NB4 (cell line): Measurements from ENCODE around the gene MSH6.

Experiments
- POLR2A ChIP-seq: IDR thresholded peaks from 2 replicates; pipeline ENCODE4 v1.6.1; 2011; ENCODE audit warnings: mild to moderate bottlenecking; ENCODE audit not compliant: insufficient read length; ENCODE audit errors: extremely low read depth
- TF ChIP-seq, protein P1 (sequence below): IDR thresholded peaks from one replicate; pipeline ENCODE4 v1.5.1; 2012; ENCODE audit warnings: low read depth, low read length

DNA sequence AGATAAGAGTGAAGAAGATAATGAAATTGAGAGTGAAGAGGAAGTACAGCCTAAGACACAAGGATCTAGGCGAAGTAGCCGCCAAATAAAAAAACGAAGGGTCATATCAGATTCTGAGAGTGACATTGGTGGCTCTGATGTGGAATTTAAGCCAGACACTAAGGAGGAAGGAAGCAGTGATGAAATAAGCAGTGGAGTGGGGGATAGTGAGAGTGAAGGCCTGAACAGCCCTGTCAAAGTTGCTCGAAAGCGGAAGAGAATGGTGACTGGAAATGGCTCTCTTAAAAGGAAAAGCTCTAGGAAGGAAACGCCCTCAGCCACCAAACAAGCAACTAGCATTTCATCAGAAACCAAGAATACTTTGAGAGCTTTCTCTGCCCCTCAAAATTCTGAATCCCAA lies 15.7 kb downstream of the MSH6 start:
- TF ChIP-seq POLR2A = no peak
- TF ChIP-seq, protein P1, sequence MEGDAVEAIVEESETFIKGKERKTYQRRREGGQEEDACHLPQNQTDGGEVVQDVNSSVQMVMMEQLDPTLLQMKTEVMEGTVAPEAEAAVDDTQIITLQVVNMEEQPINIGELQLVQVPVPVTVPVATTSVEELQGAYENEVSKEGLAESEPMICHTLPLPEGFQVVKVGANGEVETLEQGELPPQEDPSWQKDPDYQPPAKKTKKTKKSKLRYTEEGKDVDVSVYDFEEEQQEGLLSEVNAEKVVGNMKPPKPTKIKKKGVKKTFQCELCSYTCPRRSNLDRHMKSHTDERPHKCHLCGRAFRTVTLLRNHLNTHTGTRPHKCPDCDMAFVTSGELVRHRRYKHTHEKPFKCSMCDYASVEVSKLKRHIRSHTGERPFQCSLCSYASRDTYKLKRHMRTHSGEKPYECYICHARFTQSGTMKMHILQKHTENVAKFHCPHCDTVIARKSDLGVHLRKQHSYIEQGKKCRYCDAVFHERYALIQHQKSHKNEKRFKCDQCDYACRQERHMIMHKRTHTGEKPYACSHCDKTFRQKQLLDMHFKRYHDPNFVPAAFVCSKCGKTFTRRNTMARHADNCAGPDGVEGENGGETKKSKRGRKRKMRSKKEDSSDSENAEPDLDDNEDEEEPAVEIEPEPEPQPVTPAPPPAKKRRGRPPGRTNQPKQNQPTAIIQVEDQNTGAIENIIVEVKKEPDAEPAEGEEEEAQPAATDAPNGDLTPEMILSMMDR = no peak
